ENCODE measurements around the gene CAMSAP2. TPM values are rescaled to one million over a fixed set of nuclear protein-coding genes. Genes with fewer than 3 reads are reported as not detected.
A peak's percentile ranks its signal among the peaks of the same experiment; 100 is the strongest.

CAMSAP2 gene
- total and polyA plus RNA-seq, 10 of the 15 experiments (the other 5 are each of a cell fraction or from before 2014, with no cell fraction given) = 3.9 to 19.8 (median 8.0) TPM

GRCh38 chr1:200866521-200866920 lies 127.8 kb downstream of the CAMSAP2 start (continued):
- TF ChIP-seq E4F1 (IDR thresholded peaks at IDR 0.05; ENCODE audit: borderline replicate concordance, partially characterized antibody) (no peak), NR2F1 (conservative IDR thresholded peaks at IDR 0.05) (peak; percentile 81), POU2F2 (IDR thresholded peaks at IDR 0.05; ENCODE audit: borderline replicate concordance, low read depth, low read length) (peak; percentile 83), SRF (IDR thresholded peaks at IDR 0.05; ENCODE audit: low read depth in 2 of 2, low read length in 2 of 2) (peak in 1 of 2 experiments; percentile 80; a peak in 2 of 4 replicates), ZBED1 (IDR thresholded peaks at IDR 0.05; ENCODE audit: borderline replicate concordance) (peak; percentile 93), JUND (IDR thresholded peaks at IDR 0.05; ENCODE audit: low read depth, low read length) (peak; percentile 97), SKIL (IDR thresholded peaks at IDR 0.05; ENCODE audit: low read depth, poor library complexity, severe bottlenecking) (peak; percentile 95)
- TF ChIP-seq, protein P1, sequence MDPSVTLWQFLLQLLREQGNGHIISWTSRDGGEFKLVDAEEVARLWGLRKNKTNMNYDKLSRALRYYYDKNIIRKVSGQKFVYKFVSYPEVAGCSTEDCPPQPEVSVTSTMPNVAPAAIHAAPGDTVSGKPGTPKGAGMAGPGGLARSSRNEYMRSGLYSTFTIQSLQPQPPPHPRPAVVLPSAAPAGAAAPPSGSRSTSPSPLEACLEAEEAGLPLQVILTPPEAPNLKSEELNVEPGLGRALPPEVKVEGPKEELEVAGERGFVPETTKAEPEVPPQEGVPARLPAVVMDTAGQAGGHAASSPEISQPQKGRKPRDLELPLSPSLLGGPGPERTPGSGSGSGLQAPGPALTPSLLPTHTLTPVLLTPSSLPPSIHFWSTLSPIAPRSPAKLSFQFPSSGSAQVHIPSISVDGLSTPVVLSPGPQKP (IDR thresholded peaks at IDR 0.05; ENCODE audit: low read depth, low read length) = no peak
- TF ChIP-seq, protein P2, sequence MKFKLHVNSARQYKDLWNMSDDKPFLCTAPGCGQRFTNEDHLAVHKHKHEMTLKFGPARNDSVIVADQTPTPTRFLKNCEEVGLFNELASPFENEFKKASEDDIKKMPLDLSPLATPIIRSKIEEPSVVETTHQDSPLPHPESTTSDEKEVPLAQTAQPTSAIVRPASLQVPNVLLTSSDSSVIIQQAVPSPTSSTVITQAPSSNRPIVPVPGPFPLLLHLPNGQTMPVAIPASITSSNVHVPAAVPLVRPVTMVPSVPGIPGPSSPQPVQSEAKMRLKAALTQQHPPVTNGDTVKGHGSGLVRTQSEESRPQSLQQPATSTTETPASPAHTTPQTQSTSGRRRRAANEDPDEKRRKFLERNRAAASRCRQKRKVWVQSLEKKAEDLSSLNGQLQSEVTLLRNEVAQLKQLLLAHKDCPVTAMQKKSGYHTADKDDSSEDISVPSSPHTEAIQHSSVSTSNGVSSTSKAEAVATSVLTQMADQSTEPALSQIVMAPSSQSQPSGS (IDR thresholded peaks at IDR 0.05; ENCODE audit: low read length) = peak; percentile 94
- TF ChIP-seq, protein P3, sequence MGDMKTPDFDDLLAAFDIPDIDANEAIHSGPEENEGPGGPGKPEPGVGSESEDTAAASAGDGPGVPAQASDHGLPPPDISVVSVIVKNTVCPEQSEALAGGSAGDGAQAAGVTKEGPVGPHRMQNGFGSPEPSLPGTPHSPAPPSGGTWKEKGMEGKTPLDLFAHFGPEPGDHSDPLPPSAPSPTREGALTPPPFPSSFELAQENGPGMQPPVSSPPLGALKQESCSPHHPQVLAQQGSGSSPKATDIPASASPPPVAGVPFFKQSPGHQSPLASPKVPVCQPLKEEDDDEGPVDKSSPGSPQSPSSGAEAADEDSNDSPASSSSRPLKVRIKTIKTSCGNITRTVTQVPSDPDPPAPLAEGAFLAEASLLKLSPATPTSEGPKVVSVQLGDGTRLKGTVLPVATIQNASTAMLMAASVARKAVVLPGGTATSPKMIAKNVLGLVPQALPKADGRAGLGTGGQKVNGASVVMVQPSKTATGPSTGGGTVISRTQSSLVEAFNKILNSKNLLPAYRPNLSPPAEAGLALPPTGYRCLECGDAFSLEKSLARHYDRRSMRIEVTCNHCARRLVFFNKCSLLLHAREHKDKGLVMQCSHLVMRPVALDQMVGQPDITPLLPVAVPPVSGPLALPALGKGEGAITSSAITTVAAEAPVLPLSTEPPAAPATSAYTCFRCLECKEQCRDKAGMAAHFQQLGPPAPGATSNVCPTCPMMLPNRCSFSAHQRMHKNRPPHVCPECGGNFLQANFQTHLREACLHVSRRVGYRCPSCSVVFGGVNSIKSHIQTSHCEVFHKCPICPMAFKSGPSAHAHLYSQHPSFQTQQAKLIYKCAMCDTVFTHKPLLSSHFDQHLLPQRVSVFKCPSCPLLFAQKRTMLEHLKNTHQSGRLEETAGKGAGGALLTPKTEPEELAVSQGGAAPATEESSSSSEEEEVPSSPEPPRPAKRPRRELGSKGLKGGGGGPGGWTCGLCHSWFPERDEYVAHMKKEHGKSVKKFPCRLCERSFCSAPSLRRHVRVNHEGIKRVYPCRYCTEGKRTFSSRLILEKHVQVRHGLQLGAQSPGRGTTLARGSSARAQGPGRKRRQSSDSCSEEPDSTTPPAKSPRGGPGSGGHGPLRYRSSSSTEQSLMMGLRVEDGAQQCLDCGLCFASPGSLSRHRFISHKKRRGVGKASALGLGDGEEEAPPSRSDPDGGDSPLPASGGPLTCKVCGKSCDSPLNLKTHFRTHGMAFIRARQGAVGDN (IDR thresholded peaks at IDR 0.05) = peak; percentile 80

Measured in GM12878 (cell line).